Ishikawa (cell line): Measurements from ENCODE around the gene B4GALNT3.

Experiments used
- CEBPB ChIP-seq: IDR thresholded peaks from 2 replicates; pipeline ENCODE4 v1.6.1; 2012
- CREB1 ChIP-seq: IDR thresholded peaks from 2 replicates; pipeline ENCODE4 v1.6.1; 2012; ENCODE audit warnings: low read depth
- EGR1 ChIP-seq: IDR thresholded peaks from 2 replicates; pipeline ENCODE4 v1.6.1; 2012
- EP300 ChIP-seq: IDR thresholded peaks from 2 replicates; pipeline ENCODE4 v1.6.1; 2012; ENCODE audit warnings: borderline replicate concordance
- FOXM1 ChIP-seq: IDR thresholded peaks from 2 replicates; pipeline ENCODE4 v1.6.1; 2012; ENCODE audit warnings: low read depth, borderline replicate concordance
- MAX ChIP-seq: IDR thresholded peaks from 2 replicates; pipeline ENCODE4 v1.6.1; 2012
- NFIC ChIP-seq: IDR thresholded peaks from 2 replicates; pipeline ENCODE4 v1.6.1; 2012
- RAD21 ChIP-seq: IDR thresholded peaks from 2 replicates; pipeline ENCODE4 v1.6.1; 2012; ENCODE audit warnings: low read depth
- REST ChIP-seq: IDR thresholded peaks from 2 replicates; pipeline ENCODE4 v1.6.1; 2012; ENCODE audit warnings: low read depth, mild to moderate bottlenecking
- TAF1 ChIP-seq: IDR thresholded peaks from 2 replicates; pipeline ENCODE4 v1.6.1; 2012; ENCODE audit warnings: low read depth, mild to moderate bottlenecking
- TCF12 ChIP-seq: IDR thresholded peaks from 2 replicates; pipeline ENCODE4 v1.6.1; 2012; ENCODE audit warnings: low read depth
- TEAD4 ChIP-seq: IDR thresholded peaks from 2 replicates; pipeline ENCODE4 v1.6.1; 2012
- USF1 ChIP-seq: IDR thresholded peaks from 2 replicates; pipeline ENCODE4 v1.6.1; 2012
- YY1 ChIP-seq: IDR thresholded peaks from 2 replicates; pipeline ENCODE4 v1.6.1; 2012; ENCODE audit warnings: low read depth
- ZBTB7A ChIP-seq: IDR thresholded peaks from 2 replicates; pipeline ENCODE4 v1.6.1; 2012; ENCODE audit warnings: low read depth

Gene B4GALNT3

GRCh38 chr12:561908-562593, 102.3 kb downstream of the B4GALNT3 start:
- no peak for TF ChIP-seq CEBPB
- no peak for TF ChIP-seq FOXM1
- TF ChIP-seq YY1: no peak
- TF ChIP-seq TCF12: no peak
- no peak for TF ChIP-seq ZBTB7A
- no peak for TF ChIP-seq RAD21
- TF ChIP-seq NFIC: no peak
- no peak for TF ChIP-seq MAX
- no peak for TF ChIP-seq REST
- no peak for TF ChIP-seq USF1
- TF ChIP-seq EP300: no peak
- TF ChIP-seq EGR1: no peak
- no peak for TF ChIP-seq TEAD4
- no peak for TF ChIP-seq CREB1
- TF ChIP-seq TAF1: no peak

- TF ChIP-seq TEAD4 (no peak), NFIC (no peak), YY1 (no peak), TAF1 (no peak), TCF12 (no peak), FOXM1 (no peak), USF1 (no peak), CEBPB (no peak), RAD21 (no peak), EGR1 (no peak), CREB1 (no peak)
Measured at GRCh38 chr12:562634-563033, 102.9 kb downstream of the B4GALNT3 start.

GRCh38 chr12:563250-563781, 103.6 kb downstream of the B4GALNT3 start:
- TF ChIP-seq TEAD4: no peak
- TF ChIP-seq ZBTB7A: no peak
- no peak for TF ChIP-seq EGR1
- TF ChIP-seq USF1: no peak
- no peak for TF ChIP-seq RAD21
- TF ChIP-seq REST: no peak
- TF ChIP-seq FOXM1: no peak
- TF ChIP-seq YY1: no peak
- TF ChIP-seq CEBPB: no peak
- TF ChIP-seq CREB1: no peak
- no peak for TF ChIP-seq TCF12
- TF ChIP-seq TAF1: no peak
- TF ChIP-seq EP300: no peak
- no peak for TF ChIP-seq NFIC
- no peak for TF ChIP-seq MAX

GRCh38 chr12:563787-564298, 104.1 kb downstream of the B4GALNT3 start:
- TF ChIP-seq RAD21: no peak
- no peak for TF ChIP-seq TCF12
- TF ChIP-seq EGR1: no peak
- TF ChIP-seq ZBTB7A: no peak
- no peak for TF ChIP-seq CEBPB
- TF ChIP-seq NFIC: no peak
- no peak for TF ChIP-seq FOXM1
- no peak for TF ChIP-seq CREB1
- no peak for TF ChIP-seq TAF1
- no peak for TF ChIP-seq MAX
- TF ChIP-seq USF1: no peak
- TF ChIP-seq REST: no peak
- no peak for TF ChIP-seq TEAD4
- no peak for TF ChIP-seq EP300
- no peak for TF ChIP-seq YY1
